Dedifferentiated amniotic fluid mesenchymal stem cell (primary cell): ENCODE results near the gene PLXND1.

Experiments used
- DNase-seq: peaks from one replicate; pipeline ENCODE4 v3.0.0-alpha.2; 2016; ENCODE audit errors: extremely low spot score

Gene PLXND1

DNA sequence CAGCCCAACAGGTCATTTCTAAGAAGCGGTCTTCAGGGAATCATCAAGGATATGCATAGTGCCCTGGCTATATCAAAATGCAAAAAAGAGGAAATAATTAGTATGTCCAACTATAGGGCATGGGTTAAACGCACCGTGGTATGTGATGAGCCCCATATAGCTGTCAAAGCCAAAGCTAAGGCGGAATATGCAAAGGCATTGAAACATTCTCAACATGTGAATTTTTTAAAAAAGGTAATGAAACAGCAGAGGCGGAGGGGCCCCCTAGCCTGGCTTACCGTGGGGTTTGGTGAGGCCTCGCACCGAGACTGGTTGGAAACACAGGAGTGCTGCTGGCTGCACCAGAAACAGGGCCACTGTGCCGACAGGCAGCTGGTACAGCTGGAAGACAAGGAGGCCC, 23.2 kb downstream of the PLXND1 start:
- no peak for DNase-seq

DNA sequence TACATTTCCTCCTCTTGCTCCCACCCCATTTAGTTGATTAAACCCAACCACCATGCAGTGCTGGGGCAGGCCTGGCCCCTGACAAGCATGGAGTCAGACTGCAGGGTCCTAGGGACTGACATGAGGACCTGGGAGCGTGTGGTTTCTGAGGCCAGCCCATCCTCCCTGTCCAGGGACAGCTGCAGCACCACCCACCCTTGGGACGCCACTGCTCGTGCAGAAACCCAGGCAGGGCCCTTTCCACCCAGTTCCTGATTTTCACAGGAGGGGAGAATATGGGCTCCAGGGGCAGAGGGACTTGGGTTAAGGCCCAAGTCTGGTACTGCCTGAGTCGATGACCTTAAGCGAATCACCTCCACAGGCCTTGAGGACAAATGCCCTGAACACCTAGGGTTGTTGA, 23.7 kb downstream of the PLXND1 start:
- DNase-seq, result no peak

DNA sequence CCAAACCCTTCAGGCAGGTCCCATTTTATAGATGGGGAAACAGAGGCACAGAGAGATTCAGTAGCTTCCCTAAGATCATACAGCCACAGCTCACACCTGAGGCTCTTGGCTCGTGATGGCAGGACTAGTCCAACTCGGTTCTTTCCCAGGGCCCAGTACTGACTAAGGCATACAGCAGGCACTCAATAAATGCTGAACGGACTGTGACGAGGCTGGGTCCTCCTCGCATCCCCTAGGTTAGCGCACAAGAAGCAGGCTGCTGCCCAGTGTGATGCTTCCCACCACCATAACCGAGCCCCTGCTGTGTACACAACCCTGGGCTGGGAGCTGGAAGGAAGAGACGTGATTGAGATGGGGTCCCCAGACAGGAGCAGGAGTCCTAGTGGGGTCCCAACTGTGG, 24.9 kb downstream of the PLXND1 start:
- no peak for DNase-seq

DNA sequence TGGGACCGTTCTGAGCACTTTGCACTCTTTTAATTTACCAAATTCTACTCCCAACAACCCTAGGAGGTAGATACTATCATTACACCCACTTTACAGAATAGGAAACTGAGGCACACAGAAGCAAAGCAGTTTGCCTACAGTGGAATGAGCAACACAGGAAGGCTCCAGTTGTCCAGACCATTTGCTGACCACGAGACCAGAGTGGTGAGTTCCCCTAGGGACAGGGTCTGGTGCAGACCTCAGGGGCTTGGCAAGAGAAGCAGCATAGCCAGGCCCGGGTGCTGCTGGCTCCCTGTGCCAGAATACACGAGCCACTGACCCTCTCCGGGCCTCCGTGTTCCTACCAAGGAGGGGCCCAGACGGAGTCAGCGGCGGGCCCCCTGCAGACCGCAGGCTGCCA, 26.5 kb downstream of the PLXND1 start:
- no peak for DNase-seq

DNA sequence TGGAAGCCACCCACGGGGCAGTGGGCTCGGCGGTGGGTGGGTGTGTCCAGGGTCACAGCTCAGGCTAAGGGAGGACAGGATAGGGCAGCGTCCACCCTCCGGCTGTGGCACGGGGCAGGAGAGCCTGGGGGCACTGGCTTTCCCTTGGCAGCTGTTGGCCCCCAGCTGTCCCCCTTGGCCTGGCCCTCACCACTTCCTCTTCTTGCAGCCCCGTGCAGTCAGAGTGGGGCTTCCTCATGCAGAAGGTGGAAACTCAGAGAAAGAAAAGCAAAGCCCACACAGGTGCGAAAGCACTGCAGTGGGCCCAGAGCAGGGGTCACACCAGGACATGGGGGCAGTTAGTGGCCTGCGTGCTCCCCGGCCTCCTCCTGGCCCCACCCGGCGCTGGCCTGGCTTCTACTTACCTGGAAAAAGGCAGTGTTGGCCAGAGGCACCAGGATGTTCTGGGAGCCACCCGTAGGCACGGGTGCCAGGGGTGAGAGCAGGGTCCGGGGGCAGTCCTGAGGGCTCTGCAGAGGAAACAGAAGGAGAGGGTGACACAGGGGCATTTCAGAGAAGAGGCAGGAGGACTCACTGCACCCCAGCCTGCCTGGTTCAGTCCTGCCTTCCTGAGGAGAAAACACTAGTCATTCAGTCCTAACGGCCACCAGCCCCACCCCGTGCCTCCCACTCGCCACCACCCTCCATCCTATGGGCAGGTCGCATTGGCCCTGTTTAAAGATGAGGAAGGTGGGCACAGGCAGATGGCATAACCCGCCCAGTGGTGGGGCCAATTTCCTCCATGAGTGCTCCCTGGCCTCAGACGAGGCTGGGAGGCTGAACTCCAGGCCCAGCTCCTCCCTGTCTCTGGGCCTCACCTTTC, 28.3 kb downstream of the PLXND1 start:
- no peak for DNase-seq

DNA sequence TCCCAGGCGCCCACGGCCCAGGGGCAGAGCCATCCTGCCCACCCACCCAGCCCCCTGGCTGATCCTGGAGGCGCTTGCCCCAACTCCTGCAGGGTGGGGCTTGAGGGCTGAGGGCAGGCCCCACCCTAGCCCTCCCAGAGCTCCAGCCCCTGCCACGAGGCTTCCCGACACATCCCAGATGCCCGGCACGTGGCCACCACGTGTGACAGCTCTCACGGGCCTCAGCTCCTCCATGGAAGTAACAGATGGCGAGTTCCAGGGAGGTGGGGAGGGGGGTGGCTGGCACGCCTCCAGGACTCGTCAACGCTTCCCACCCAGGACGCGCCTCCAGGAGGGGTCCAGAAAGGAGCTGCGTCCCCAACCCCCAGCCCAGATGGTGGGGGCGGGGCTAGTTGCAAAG, 29.1 kb downstream of the PLXND1 start:
- DNase-seq, result no peak

DNA sequence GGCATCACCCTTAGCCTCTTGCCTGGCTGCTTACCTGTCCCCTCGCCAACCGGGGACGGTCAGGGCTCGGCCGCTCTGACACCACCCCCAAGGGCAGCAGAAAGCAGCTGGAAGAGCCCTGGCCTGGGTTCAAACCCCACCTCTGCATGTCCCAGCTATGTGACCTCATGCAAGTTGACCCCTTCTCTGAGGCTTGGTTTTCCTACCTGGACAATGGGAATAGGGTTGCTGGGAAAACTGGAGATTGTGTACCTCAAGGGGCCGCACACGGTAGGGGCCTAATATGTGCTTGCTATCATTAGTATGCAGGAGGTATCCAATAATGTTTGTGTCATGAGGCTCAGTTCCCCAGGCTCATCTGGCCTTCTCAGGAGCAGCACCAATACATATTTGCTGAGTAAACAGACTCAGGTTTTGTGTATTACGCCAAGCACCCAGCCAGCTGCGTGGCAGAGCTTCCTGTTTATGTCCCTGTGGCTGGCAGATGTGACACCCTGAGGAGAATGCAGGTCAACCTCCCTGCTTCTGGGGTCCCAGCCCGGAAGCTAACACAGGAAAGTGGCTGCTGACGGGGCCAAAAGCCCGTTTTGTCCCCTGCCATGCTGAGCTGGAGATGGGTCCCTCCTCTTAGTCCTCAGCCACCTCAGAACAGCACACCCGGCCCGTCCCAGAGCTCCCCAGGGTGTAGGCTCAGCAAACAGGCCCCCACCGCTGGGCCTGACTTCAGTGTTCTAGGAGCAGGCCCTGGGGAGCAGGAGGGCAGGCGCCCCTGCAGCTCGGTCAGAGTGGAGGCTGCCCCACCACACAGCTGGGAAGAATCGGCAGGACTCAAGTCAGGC, 29.7 kb downstream of the PLXND1 start:
- no peak for DNase-seq

DNA sequence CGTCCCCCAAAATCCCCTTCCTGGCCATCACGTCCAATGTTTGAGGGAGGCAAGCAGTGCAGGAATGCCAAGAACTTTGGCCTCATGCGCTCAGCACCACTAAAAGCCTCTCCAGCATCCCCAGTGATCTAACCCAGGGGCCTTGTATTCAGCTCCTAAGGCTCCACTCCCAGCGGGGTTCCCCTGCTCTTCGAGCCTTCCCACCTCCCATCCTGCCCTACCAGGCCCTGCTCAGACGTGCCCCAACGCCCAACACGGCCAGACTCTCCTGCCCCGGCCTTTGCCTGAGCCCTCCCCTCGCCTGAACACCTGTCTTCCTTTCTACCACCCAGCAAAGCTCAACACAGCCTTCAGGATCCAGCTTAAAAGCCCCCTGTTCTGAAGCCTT, 30.5 kb downstream of the PLXND1 start:
- DNase-seq, result no peak

DNA sequence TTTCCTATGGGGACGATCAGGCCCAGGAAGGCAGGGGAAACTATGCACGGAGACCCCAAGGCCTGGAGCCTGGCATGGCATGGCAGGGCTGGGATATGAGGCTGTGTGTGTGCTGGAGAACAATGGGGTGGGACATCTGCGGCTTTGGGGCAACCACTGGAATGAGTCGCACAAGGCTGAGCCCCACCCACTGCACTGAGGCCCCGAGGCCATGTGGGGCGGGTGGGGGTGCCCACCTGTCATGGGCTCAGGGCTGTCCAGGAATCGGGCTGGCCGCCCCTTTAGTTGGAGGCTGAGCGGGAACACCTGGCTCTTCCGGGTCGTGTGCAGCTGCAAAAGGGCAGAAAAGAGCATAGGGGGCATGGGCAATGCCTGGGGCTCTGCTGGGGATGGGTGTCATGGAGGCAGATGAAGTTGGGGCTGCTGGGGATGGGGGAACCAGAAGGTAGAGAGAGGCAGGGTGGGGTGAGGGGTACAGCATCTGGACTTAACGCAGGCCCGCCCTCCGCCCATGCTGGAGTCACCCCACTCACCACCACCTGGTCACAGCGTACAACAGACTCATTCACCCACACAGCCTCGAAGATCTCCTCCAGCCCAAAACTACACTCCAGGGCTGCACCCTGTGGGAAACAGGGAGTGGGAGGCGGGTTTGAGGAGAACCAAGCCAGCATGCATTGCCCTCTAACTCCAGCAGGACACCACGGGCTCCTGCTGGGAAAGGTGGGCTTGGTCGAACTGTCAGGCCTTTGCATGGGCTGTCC, 31.1 kb downstream of the PLXND1 start:
- no peak for DNase-seq

DNA sequence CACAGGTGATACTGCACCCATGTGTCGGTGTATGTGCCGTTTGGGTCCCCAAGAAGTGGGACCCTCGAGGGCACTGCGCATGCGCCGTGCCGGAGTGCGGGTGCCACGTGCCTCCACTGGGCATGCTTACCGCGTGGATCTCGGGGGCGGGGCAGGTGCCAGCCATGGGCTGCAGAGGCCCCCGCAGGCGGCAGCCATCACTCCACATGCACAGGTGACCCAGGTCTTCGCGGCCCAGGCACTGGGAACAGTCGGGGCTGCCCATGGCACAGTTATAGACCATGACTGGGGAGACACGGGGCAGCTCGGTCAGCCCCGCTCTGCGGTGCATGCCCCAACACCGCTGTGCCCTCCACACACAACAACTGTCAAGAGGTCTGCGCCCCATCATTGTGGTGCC, 32.3 kb downstream of the PLXND1 start:
- no peak for DNase-seq

DNA sequence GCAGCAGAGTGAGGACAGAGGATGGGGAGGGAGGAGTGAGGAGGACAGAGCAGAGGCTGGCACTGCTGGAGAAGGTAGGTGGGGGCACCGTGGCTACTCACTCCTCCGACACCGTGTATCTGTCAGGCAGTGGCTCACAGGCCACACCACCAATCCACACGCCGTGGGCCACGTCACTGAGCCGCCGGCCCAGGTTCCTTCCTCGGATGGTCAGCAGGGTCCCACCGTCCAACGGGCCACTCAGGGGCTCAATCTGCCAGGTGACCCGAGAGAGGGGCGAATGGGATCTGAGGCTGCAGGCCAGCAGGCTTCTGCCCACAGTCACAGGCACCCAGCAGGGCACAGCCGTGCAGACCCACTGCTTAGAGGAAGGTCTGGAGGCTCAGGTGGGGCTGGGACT, 33.0 kb downstream of the PLXND1 start:
- DNase-seq, result no peak

DNA sequence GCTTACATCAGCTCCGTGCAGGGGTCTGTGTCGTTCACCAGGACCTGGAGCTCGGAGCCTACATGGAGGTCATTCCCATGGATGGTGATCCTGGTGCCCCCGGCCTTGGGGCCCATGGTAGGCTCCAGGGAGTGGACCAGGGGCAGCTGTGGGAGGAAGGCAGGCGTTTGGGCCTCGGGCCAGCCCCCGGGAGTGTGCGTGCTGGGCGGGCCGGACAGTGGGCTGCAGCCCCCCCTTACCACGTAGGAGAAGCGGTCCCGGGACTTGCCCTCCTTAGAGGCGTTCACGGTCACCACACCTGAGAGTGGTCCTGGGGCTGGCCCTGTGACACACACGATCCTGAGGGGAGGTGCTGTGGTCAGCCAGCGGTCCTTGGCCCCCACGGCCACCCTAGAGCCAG, 33.9 kb downstream of the PLXND1 start:
- DNase-seq, result no peak

DNA sequence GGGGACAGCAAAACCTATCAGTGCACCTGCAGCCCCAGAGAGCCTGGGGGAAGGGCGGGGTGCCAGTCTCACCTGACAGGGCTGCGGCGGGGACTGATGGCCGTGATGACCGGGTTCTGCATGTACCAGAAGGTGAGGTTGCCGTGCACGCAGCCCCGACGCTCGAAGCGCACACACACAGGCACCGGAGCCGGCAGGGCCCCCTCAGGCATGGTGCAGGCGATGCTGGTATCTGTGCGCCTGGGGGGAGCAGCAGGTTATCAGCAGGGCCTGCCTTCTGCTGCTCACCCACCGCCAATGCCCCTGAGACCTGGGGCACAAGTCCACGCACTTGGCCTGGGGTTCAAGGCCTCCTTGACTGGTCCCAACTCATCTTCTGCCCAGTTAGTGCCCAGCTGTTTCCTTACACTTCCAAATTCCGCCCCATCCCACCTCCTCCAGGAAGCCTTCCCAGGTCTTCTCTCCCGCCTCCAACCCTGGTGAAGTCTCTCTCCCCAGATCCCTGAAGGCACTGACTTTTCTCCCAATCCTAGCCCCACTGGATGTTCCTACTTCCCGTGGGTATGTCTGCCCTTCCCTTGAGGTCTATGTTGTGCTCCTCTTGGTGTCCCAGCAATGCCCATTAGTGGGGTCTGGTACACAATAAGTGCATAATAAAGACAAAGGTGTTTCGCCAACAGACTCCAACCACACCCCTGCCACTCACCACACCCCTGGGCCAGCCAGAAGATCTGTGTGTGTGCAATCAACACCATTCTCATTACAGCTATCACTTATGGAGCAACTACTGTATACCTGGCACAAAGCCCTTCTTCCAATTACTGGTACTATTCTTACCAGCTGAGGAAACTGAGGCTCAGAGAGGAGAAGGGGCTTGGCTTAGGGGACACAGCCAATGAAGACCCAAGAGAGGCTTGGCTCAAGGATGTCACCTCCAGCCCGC, 34.6 kb downstream of the PLXND1 start:
- no peak for DNase-seq

DNA sequence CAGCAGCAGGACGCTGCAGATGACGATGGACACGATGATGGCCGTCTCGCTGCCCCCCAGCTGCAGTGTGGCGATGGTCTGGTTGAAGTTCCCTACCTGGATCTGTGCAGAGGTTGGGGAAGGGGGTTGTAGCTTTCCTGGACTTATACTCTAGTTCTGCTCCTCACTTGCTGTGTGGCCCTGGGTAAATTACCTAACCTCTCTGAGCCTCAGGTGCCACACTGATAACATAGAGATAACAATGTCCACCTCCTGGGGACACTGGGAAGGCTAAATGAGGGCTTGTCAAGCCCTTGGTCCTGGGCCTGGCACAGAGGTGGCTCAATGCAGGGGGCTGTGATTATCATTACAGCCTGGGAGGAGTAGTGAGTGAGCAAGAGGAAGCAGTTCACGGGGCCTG, 36.6 kb downstream of the PLXND1 start:
- no peak for DNase-seq

DNA sequence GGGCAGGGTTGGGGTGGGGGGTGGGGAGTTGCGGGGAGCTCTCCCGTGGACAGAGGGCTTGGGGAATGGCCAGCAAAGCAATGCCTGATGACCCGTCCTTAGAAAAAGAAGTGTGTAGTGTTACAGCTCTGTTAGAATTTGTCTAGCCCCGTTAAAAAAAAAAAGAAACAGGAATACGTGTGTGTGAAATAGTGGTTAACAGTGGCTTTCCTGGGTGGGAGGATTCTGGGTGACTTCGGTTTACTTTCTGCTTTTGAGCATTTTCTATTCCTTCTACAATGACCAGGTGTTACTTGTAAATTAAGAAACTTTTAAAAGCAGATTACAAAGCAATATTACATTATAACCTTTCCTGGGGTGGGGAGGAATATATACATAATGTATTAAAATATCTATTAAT, 38.5 kb downstream of the PLXND1 start:
- DNase-seq, result no peak

DNA sequence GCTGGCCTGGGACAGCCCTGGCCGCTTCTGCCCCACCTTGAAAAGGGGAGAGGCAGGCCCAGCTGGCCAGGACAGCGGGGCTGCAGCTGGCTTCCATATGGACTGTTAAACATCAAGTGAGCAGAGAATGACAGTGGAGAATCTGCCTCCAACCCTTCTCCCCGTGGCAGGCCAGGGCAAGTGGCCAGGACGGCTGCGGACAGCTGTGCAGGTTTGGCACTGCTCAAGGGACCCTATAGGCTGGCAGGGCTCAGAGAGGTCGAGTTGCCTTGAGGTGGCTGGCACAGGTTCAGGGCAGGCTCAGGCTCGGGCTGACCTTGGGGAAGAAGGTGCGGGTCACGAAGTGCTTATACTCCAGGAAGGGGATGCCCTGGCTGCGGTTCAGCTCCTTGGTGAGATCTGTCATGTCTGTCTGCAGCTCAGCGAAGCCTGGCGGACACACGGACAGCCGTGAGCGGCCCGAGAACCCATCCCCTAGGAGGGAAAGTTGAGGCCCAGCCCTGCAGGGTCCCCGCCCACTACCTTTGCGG, 39.2 kb downstream of the PLXND1 start:
- DNase-seq, result no peak

DNA sequence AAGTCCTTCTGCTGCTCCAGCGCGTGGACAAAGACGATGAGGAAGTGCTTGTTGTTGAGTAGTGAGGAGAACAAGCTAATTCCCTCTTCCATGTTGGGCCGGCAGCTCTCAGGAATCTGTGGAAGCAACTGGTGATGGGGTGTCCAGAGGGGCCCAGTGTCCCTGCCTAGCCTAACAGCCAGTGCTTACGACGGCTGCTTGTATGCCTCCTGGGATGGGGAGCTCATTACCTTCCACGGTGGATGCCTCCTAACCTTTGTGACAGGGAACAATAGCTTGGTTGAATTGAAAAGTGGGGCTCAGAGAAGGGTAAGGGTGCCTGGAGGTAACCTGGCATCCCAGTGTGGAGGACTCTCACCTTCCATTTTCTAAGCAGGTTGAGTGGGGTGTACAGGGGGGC, 40.6 kb downstream of the PLXND1 start:
- DNase-seq, result no peak

DNA sequence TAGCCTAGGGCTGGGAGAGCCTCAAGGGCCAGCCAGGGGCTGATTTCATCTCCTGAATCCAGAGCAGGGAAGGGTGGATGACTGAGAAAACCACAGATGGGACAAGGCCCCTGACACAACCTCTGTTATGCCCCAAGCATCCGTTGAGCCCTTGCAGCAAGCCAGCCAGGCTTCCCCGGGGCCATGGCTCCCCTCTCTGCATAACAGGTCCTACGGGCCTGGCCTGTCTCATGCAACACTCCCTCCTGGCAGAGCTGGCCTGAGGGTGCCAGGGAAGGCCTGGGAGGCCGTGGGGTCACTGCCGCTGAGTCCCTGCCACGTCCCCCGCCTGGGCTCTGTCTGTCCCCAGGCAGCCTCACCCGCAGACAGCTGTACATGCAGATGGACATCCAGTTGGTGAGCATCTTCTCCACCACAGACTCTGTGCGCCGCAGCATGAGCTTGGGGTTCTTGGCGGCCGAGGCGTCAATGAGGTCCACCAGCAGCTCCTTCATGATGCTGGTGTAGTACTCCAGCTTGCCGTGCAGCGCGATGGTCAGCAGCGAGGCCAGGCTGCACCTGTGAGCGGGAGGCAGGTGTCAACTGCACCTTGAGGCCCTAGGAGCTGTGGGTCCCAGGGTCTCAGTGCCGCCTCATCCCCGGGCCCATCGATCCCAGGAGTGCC, 41.4 kb downstream of the PLXND1 start:
- no peak for DNase-seq

DNA sequence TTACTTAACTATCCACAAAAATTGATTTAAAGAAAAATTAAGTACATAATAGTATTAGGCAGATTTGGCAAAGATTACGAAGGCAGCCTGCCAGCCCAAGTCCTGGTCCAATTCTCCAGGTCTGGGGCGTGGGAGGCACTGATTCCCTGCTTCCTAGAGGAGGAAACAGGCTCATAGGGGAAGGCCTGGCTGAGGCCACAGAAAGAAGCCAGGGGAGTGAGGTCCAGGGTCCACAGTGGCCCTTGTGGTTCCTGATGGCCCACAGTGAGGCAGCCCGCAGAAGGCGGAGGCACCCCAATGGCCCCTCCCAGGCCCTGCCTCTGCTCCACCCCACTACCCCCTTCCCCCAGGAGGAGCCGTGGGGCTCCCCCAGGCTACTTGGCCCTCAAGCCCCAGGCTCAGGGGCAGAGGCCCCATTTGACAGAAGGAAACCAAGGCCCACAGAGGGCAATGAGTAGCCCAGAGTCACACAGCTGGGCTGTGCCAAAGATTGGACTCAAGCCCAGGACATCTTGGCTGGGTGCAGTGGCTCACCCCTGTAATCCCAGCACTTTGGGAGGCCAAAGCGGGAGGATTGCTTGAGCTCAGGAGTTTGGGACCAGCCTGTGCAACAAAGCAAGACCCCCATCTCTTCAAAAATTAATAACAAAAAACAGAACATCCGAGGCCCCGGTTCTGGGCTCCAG, 42.5 kb downstream of the PLXND1 start:
- DNase-seq, result no peak

DNA sequence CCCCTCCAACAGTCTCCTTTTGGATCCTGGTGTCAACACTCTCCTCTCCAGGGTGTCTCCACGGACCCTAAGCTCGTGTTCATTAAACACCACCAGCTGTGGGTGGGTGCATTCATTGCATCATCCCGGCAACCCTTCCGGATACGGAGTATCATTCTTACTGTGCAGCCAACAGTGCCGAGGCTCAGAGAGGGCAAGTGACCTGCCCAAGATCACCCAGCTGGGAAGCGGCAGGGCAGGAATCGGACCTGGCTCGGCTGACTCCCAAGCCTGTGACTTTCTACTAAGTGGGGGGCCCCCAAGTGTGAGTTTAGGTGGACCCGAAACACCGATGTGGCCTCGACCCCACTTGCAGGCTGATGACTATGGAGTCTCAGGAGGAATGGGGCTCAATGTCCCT, 43.1 kb downstream of the PLXND1 start:
- DNase-seq, result no peak
